IMR-90 (cell line): ENCODE results near the gene KLK14. TPM values are rescaled to one million over a fixed set of nuclear protein-coding genes. Genes with fewer than 3 reads are reported as not detected.

Experiments used
- ATAC-seq: fragments of 200-7000 bp; cut with Tn5 transposase; 2 replicates; pipeline ENCODE4 v1.9.1; 2020; ENCODE audit warnings: low read depth, mild to moderate bottlenecking, moderate library complexity
- BruUV-seq: library from RNA; stranded (reverse); fragments of 400-500 nt; replicated peaks from 2 replicates; lab custom pipeline; 2021; lab: Mats Ljungman, UMichigan
- CTCF ChIA-PET: fragments of 300-600 bp; formaldehyde crosslinking; extraction: SDS; loops from one replicate; lab custom pipeline; 2021; ENCODE audit warnings: antibody characterized with exemption; lab: Yijun Ruan, JAX
- POLR2A ChIA-PET: fragments of 300-600 bp; sonication (Branson Sonifier 250); formaldehyde crosslinking; loops from one replicate; lab custom pipeline; 2022; ENCODE audit warnings: antibody characterized with exemption; ENCODE audit not compliant: unreplicated experiment; lab: Charles Lee
- DNase-seq: peaks from one replicate; pipeline ENCODE4 v3.0.0; 2013
- H2AFZ ChIP-seq: replicated peaks from 2 replicates; pipeline ENCODE3; 2013; ENCODE audit warnings: low read length, mild to moderate bottlenecking; ENCODE audit not compliant: poor library complexity
- H2AK5ac ChIP-seq: 2 replicates; pipeline ENCODE4 v1.6.1; 2013; ENCODE audit warnings: low read depth, low read length, inconsistent platforms
- H2AK9ac ChIP-seq: replicated peaks from 2 replicates; pipeline ENCODE3; 2013; ENCODE audit warnings: mild to moderate bottlenecking, low read depth, low read length, moderate library complexity; ENCODE audit not compliant: poor library complexity
- H2BK120ac ChIP-seq: 2 replicates; pipeline ENCODE4 v1.6.1; 2013; ENCODE audit warnings: low read depth, low read length, inconsistent platforms
- H2BK15ac ChIP-seq: 3 replicates; pipeline ENCODE4 v1.6.1; 2013; ENCODE audit warnings: low read depth, low read length, inconsistent platforms
- H2BK20ac ChIP-seq: 2 replicates; pipeline ENCODE4 v1.6.1; 2013; ENCODE audit warnings: low read depth, mild to moderate bottlenecking, inconsistent platforms, low read length, moderate library complexity
- H2BK5ac ChIP-seq: 2 replicates; pipeline ENCODE4 v1.6.1; 2013; ENCODE audit warnings: mild to moderate bottlenecking, low read depth, low read length, inconsistent platforms; ENCODE audit not compliant: poor library complexity, severe bottlenecking
- H3K14ac ChIP-seq: replicated peaks from 2 replicates; pipeline ENCODE4 v1.6.1; 2013; ENCODE audit warnings: low read depth, low read length, inconsistent platforms
- H3K18ac ChIP-seq: 2 replicates; pipeline ENCODE4 v1.6.1; 2013; ENCODE audit warnings: low read depth, low read length, control low read depth
- H3K23ac ChIP-seq: 2 replicates; pipeline ENCODE4 v1.6.1; 2013; ENCODE audit warnings: low read depth, low read length, inconsistent platforms
- H3K27ac ChIP-seq: 2 replicates; pipeline ENCODE4 v1.5.1; 2013; ENCODE audit warnings: mild to moderate bottlenecking, control low read depth, low read length; ENCODE audit not compliant: insufficient read depth
- H3K27me3 ChIP-seq: 2 replicates; pipeline ENCODE4 v1.6.1; 2013; ENCODE audit warnings: low read length; ENCODE audit not compliant: control insufficient read depth, insufficient read depth
- H3K36me3 ChIP-seq: 2 replicates; pipeline ENCODE4 v1.6.1; 2013; ENCODE audit warnings: low read length, mixed read lengths; ENCODE audit not compliant: control insufficient read depth, insufficient read depth
- H3K4ac ChIP-seq: 2 replicates; pipeline ENCODE4 v1.6.1; 2013; ENCODE audit warnings: low read depth, low read length, inconsistent platforms
- H3K4me1 ChIP-seq: 2 replicates; pipeline ENCODE4 v1.6.1; 2013; ENCODE audit warnings: low read length, mixed read lengths; ENCODE audit not compliant: control insufficient read depth, insufficient read depth
- H3K4me2 ChIP-seq: 2 replicates; pipeline ENCODE4 v1.6.1; 2013; ENCODE audit warnings: low read depth, mild to moderate bottlenecking, control low read depth, low read length, moderate library complexity
- H3K4me3 ChIP-seq: 2 replicates; pipeline ENCODE4 v1.5.1; 2013; ENCODE audit warnings: low read depth, mild to moderate bottlenecking, control low read depth, low read length, moderate library complexity; ENCODE audit not compliant: insufficient read depth
- H3K56ac ChIP-seq: 2 replicates; pipeline ENCODE4 v1.6.1; 2013; ENCODE audit warnings: low read length, inconsistent platforms; ENCODE audit not compliant: insufficient read depth; ENCODE audit errors: extremely low read depth
- H3K79me1 ChIP-seq, 2 experiments: 2 replicates each; pipeline ENCODE4 v1.6.1; 2013; ENCODE audit warnings: low read length in 2 of 2, inconsistent platforms in 1 of 2, low read depth in 1 of 2
- H3K9ac ChIP-seq: 2 replicates; pipeline ENCODE4 v1.6.1; 2013; ENCODE audit warnings: low read depth, low read length, control low read depth
- H3K9me1 ChIP-seq: 2 replicates; pipeline ENCODE4 v1.6.1; 2013; ENCODE audit warnings: low read length, inconsistent platforms; ENCODE audit not compliant: insufficient read depth
- H3K9me3 ChIP-seq: 2 replicates; pipeline ENCODE4 v1.6.1; 2013; ENCODE audit warnings: low read length; ENCODE audit not compliant: control insufficient read depth, insufficient read depth
- H4K20me1 ChIP-seq: 2 replicates; pipeline ENCODE4 v1.6.1; 2013; ENCODE audit warnings: low read length, inconsistent platforms; ENCODE audit not compliant: insufficient read depth
- H4K5ac ChIP-seq: 2 replicates; pipeline ENCODE4 v1.6.1; 2013; ENCODE audit warnings: mild to moderate bottlenecking, low read depth, low read length, control low read depth
- H4K8ac ChIP-seq, 2 experiments: 2 replicates each; pipeline ENCODE4 v1.6.1; 2013; ENCODE audit warnings: low read depth in 2 of 2, low read length in 2 of 2, control low read depth in 1 of 2, inconsistent platforms in 1 of 2
- H4K91ac ChIP-seq: 2 replicates; pipeline ENCODE4 v1.6.1; 2013; ENCODE audit warnings: low read depth, low read length, inconsistent platforms; ENCODE audit not compliant: insufficient read depth
- CEBPB ChIP-seq: IDR thresholded peaks from 2 replicates; pipeline ENCODE4 v1.6.1; 2012; ENCODE audit warnings: low read depth, low read length, improper control_type of control experiment
- POLR2A ChIP-seq: IDR thresholded peaks from 2 replicates; pipeline ENCODE4 v1.6.1; 2012; ENCODE audit warnings: mild to moderate bottlenecking, low read depth, low read length
- RAD21 ChIP-seq: IDR thresholded peaks from 2 replicates; pipeline ENCODE4 v1.6.1; 2012; ENCODE audit warnings: low read length, improper control_type of control experiment
- RCOR1 ChIP-seq: IDR thresholded peaks from 2 replicates; pipeline ENCODE4 v1.6.1; 2012; ENCODE audit warnings: mild to moderate bottlenecking, low read length, improper control_type of control experiment; ENCODE audit not compliant: insufficient replicate concordance
- USF2 ChIP-seq: fragments of 150-350 bp; IDR thresholded peaks from 2 replicates; pipeline ENCODE4 v1.6.1; 2017; ENCODE audit warnings: mild to moderate bottlenecking, antibody characterized with exemption, low read length, low read depth
- WGBS, 2 experiments: methylation state at CpG; one replicate each; pipeline versions ENCODE4 v1.1.5 to v1.1.7; 2013; ENCODE audit warnings: missing lambda C conversion rate in 2 of 2; ENCODE audit not compliant: insufficient read length in 1 of 2; ENCODE audit errors: extremely low coverage in 2 of 2; 5-methylcytosine and 5-hydroxymethylcytosine counted together
- dilution Hi-C: fragments of 300-500 bp; cut with HindIII; formaldehyde crosslinking; loops from one replicate; pipeline ENCODE4 v1.14.3; 2018; ENCODE audit warnings: low sequenced_read_pairs; ENCODE audit not compliant: unreplicated experiment
- in situ Hi-C: fragments of 300-500 bp; cut with MboI; formaldehyde crosslinking; loops from 3 replicates; pipeline ENCODE4 v1.14.3; 2019; ENCODE audit warnings: low sequenced_read_pairs, inconsistent platforms, mixed read lengths
- intact Hi-C: fragments of 100-400 bp; cut with micrococcal nuclease; formaldehyde crosslinking; loops from 2 replicates; pipeline ENCODE4 v1.10.0; 2022
- polyA plus RNA-seq, 3 experiments: library from polyadenylated mRNA; depleted of rRNA; stranded (reverse); fragments of >200 nt; gene quantifications; 2 replicates each; pipeline ENCODE4 v1.2.3, GENCODE V29; 2012; ENCODE audit warnings: low replicate concordance in 1 of 3
- total RNA-seq: library from RNA; depleted of rRNA; stranded (reverse); fragments of >200 nt; gene quantifications from 2 replicates; pipeline ENCODE4 v1.2.3, GENCODE V29; 2012

The KLK14 gene
- total and polyA plus RNA-seq, 2 of the 4 experiments (the other 2 are of a cell fraction) = not detected

GRCh38 chr19:51123381-51123800, 40.7 kb upstream of the KLK14 start:
- Histone ChIP-seq H2BK120ac (no peak overlapping the region), H4K5ac (no peak overlapping the region), H3K23ac (no peak overlapping the region), H3K14ac (no peak overlapping the region), H2BK15ac (no peak overlapping the region), H2BK20ac (no peak overlapping the region), H3K4me3 (no peak overlapping the region), H2BK5ac (no peak overlapping the region), H2AK9ac (no peak overlapping the region), H3K18ac (no peak overlapping the region), H3K9me3 (no peaks in the 10 kb centered on the region), H4K8ac (no peak overlapping the region), H3K36me3 (no peaks in the 10 kb centered on the region), H2AK5ac (no peak overlapping the region), H3K4ac (no peak overlapping the region), H2AFZ (no peak overlapping the region), H3K4me2 (no peak overlapping the region), H4K20me1 (no peaks in the 10 kb centered on the region), H3K4me1 (no peaks in the 10 kb centered on the region), H3K9me1 (peaks cover under 1% of the 10 kb centered on the region; the same call in 1 of the 2 replicates), H3K27me3 (no peaks in the 10 kb centered on the region), H3K56ac (no peak overlapping the region), H3K9ac (no peak overlapping the region), H4K91ac (no peak overlapping the region), H3K79me1 (no peaks in the 10 kb centered on the region), H3K27ac (no peak overlapping the region)
- WGBS, 2 experiments = no CpG with 5 or more reads among the region's 6 CpGs
- dilution Hi-C loops = no loop called here
- no TSS peak for BruUV-seq
- intact Hi-C loops = no loop called here
- in situ Hi-C loops = no loop called here
- DNase-seq (no peak), ATAC-seq (no peak)
- POLR2A ChIA-PET = no interaction called here
- CTCF ChIA-PET = no interaction called here
- no peak for TF ChIP-seq USF2
- no peak for TF ChIP-seq POLR2A
- no peak for TF ChIP-seq RAD21
- no peak for TF ChIP-seq RCOR1
- TF ChIP-seq CEBPB = no peak
